ENCODE results near the gene ABHD17A.

The ABHD17A gene

DNA sequence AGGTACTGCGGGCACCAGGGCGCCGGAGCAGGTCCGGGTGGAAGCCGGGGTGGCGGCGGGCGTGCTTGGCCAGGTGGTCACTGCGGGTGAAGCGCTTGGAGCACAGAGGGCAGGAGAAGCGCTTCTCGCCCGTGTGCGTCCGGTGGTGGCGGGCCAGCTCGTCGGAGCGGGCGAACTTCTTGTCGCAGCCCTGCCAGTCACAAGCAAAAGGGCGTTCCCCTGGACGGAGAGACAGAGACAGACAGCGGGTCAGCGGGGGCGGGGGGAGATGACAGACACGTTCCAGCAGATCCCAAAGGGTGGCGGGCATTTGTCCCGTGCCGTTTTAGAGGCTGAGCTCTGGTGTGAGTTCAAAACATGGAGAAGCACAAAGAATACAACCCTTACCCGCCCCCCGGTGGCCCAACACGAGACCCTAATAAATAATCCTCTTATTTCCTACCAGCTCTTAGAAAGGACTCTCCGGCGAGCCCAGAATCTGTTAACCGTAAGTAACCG lies 30.7 kb downstream of the ABHD17A start:
- no peak for DNase-seq (ENCODE audit: low read depth in 3 of 3, low spot score in 1 of 3)

DNA sequence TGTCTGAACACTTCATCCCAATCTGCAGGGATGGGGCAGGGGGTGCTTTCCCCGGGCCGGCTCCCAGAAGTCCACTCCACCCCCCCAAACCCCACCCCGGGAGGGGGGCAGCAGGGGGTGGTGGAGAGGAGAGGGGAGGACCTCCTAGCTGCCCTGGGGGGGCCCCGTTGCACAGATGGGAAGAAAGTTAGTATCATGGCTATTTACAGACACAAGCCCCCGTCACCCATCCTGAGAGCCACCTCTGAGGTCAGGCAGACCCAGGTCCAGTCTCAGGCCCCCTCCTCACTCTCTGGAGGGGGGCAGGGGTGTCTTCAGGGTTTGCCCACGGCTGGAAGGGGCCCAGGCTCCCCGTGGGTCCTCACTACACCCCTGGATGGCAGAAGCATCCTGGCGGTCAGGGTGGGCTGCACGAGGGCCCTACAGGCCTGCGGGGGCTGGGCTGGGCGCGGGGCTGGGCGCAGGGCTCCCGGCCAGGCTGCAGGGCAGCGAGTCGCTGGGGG lies 31.2 kb downstream of the ABHD17A start:
- no peak for DNase-seq (ENCODE audit: low read depth in 3 of 3, low spot score in 1 of 3)

DNA sequence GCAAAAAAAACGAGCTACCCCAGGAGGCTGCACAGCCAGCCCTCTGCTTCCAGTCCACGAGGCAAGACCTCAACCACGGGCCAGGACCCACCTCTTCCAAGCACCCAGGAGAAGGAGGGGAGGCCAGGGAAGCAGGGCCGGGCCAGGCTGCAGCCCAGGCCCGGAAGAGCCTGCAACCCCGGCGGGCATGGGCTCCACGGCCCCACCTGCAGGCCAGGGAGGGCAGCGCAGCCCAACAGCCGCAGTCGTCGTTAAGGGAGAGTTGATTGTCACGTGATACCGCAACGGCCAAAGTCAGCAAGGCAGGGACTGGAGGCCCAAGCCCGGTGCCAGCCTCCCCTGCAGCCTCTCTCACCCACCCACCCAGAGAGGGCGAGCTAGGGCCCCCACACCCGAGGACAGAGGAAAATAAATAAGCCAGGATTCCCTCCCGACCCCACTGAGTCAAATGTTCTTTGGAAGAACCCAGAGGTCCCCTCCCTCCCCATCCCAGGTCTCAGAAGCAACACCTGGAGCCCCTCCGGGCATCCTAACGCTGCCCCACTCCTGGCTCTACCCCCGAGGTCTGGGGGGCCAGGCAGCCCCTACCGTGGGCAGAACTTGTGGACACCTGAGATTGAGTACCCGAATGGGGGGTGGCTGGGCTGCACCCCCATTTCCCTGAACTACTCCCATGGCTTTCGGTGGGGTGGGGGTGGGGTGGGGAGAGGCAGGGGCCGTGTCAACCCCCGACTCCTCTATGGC lies 31.8 kb downstream of the ABHD17A start:
- DNase-seq (ENCODE audit: low read depth in 3 of 3, low spot score in 1 of 3): peak in 2 of 3 donors; percentile 57 to 71

- DNase-seq (ENCODE audit: low read depth in 3 of 3, low spot score in 1 of 3): no peak
Observed at GRCh38 chr19:1852581-1853128, 32.6 kb downstream of the ABHD17A start.

DNA sequence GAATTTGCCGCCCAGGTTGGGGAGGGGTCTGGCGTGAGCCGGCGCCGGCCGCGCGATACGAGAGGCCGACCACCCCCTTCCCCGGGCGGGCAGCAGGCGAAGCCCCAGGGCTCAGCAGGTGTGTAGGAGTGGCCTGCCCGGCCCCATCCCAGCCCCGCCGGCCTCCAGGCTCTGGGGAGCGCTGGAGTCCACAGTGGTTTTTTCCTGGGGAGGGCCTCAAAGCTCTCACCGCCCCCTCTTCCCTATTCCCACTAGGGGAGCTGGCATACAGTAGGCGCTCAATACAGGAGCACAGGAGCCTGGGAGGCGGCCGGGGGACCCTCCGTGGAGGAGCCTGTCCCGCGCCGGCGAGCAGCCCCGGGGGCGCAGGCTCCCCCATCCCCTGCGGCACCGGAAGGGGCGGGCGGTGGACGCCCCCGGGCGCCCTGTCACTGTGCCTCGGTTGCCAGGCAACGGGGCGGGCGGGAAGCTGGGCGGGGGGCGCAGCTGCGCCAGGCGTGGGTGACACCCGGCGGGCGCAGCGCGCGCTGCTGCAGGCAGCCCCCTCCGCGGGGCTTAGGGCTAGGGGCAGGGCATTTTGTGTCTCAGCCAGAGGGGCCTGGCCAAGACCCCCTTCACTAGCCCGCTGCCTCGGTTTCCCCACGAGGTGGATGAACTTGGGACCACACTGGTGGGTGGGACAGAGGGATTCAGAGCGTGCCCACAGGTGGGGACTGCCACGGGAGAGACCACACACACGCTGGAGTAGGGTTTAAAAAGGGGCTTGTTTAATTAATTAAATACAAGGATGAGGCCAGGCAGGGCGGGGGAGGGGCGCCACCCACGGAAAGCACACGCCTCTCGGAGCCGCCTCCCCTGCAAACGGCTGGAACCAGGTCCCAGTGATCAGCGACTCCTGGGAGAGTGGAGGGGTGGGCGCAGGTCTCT lies 33.4 kb downstream of the ABHD17A start:
- peak in 2 of 3 donors; percentile 47 to 50 for DNase-seq (ENCODE audit: low read depth in 3 of 3, low spot score in 1 of 3)

DNA sequence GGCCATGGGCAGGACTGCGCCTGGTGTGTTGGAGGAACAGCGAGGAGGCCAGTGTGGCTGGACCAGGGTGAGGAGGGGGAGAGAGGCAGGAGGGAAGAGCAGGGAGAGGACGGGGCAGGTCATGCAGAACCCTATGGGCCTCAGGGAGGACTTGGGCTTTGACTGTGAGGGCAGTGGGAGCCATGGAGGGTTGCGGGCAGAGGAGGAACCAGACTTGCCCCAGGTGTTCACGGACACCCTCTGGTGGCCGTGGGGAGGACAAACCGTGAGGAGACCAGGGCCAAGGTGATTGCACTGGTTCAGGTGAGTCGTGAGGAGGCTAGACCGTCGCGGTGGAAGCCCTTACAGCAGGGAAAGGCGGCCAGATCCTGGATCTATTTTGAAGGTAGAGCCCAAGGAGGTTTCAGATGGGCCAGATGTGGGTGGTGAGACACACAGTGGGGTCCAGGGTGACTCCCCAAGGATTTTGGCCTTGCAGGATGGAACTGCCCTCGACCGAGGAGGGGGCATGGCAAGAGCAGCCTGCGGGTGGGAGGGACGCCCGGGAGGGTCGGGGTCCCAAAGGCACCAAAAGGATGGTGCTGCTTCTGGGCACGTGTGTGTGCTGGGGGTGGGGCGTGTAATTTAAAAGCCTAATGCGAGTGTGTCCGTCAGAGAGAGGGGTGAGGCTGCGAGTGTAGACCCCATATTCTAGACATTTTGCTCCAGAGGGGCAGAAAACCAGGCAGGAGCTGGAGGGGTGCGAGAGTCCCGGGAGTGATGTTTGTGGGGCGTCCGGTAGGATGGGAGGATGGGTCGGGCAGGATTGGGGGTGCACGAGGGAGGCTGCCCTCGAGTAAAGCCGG lies 34.3 kb downstream of the ABHD17A start:
- no peak for DNase-seq (ENCODE audit: low read depth in 3 of 3, low spot score in 1 of 3)

- no peak for DNase-seq (ENCODE audit: low read depth in 3 of 3, low spot score in 1 of 3)
Observed at GRCh38 chr19:1849886-1850398, 35.4 kb downstream of the ABHD17A start.

DNA sequence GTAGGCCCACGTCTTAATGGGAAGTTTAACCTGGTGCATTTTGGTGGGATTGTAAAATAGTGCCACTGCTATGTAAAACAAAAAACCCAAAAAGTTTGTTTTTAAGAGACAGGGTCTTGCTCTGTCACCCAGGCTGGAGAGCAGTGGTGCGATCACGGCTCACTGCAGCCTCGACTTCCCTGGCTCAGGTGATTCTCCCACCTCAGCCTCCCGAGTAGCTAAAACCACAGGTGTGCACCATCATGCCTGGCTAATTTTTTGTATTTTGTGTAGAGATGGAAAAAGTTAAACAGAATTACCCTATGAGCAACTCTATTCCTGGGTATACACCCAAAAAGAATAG lies 36.2 kb downstream of the ABHD17A start:
- DNase-seq (ENCODE audit: low read depth in 3 of 3, low spot score in 1 of 3): no peak

DNA sequence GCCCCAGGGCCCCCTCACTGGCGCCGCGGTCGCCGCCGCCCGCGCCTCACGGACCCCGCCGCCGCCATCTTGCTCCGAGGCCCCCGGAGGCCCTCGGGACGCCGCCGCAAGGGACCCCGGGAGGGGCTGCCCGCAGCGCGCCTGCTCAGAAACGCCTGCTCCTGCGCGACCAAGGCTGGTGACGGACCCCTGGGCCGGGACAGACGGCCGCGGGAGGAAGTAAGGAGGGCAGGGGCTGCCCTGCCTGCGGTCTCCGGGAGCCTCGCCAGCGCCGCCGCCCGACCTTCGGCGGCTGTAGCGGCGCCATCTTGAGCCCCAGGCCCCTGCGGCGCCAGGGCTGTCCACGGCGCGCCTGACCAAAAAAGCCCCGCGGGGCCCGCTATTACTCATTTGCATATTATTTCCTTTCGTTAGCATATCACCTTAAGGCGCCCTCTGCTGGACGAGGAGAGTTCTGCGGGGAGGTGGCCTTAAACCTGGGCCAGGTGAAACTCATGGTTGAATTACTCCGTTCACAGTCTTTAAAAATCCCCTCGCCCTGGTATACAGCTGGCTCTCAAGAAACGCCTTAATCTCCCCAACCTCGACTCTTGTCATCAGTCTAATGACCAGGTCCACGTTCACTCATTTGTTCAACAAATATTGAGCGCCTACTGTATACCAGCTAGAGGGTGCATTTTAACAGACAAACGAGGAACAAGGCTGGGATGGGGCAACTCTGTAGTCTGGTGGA lies 36.7 kb downstream of the ABHD17A start, which contains the start of gene REXO1:
Gene REXO1, minus strand, starts transcription at position 85 of the 733 bp plus-strand sequence. CDS start 125 bp downstream, outside the sequence.
- peak; percentile 95 to 97 (median 96) for DNase-seq (ENCODE audit: low read depth in 3 of 3, low spot score in 1 of 3)

GRCh38 chr19:1847684-1848398 lies 37.5 kb downstream of the ABHD17A start:
- no peak for DNase-seq (ENCODE audit: low read depth in 3 of 3, low spot score in 1 of 3)

GRCh38 chr19:1847348-1847683 lies 38.0 kb downstream of the ABHD17A start:
- no peak for DNase-seq (ENCODE audit: low read depth in 3 of 3, low spot score in 1 of 3)

- no peak for DNase-seq (ENCODE audit: low read depth in 3 of 3, low spot score in 1 of 3)
Observed at GRCh38 chr19:1846517-1847204, 38.6 kb downstream of the ABHD17A start.

DNA sequence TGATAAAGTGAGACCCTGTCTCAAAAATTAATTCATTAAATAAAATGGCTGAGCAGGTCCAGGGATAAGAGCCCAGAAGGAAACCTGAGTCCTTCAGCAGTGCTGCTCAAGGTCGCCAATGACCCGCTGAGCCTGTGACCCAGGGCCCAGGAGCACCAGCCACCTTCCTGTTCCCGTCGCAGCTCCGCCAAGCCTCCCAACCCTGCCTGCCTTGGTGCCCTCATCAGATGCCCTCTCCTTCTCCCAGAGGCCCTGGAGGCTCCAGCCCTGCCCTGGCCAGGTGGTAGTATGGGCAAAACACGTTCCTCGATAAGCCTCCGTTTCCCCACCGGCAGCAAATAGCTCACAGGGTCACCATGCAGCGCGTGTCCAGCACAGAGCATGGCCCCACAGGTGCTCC lies 39.7 kb downstream of the ABHD17A start:
- DNase-seq (ENCODE audit: low read depth in 3 of 3, low spot score in 1 of 3): no peak

DNA sequence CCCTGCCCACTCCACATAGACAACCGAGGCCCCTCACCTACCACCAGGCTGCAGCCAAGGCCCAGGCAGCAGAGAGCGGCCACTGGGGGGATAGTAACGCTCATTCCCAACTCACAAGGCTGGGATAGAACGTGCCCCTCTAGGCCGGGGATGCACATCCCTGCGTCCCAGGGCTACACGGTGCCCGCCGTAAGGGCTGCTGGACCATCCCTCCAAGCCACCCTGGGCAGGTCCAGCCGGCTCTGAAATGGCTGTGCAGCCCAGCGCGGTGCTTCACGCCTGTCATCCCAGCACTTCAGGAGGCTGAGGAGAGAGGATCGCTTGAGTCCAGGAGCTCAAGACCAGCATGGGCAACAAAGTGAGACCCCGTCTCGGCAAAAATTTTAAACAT lies 40.2 kb downstream of the ABHD17A start:
- no peak for DNase-seq (ENCODE audit: low read depth in 3 of 3, low spot score in 1 of 3)

GRCh38 chr19:1844513-1845124 lies 40.7 kb downstream of the ABHD17A start:
- no peak for DNase-seq (ENCODE audit: low read depth in 3 of 3, low spot score in 1 of 3)

- DNase-seq (ENCODE audit: low read depth in 3 of 3, low spot score in 1 of 3): no peak
Observed at GRCh38 chr19:1843646-1844394, 41.5 kb downstream of the ABHD17A start.

DNA sequence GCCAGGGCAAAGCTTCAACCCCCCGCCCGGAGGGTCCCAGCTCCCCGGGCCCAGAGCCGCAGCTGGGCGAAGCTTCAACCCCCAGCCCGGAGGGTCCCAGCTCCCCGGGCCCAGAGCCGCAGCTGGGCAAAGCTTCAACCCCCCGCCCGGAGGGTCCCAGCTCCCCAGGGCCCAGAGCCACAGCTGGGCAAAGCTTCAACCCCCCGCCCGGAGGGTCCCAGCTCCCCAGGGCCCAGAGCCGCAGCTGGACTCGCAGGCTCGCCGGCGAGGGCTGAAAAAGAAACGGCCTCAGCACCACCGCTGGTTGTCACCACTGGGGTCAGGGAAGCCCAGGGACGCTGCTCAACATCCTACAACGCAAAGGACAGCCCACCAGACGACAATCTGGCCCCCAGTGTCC lies 42.2 kb downstream of the ABHD17A start:
- DNase-seq (ENCODE audit: low read depth in 3 of 3, low spot score in 1 of 3): no peak

Data from stimulated activated CD4-positive, alpha-beta T cell treated with anti-CD3 and anti-CD28 coated beads, TNF-alpha, amount 100 ng/mL, for 1 hour (primary cell).